Astrocyte (in vitro differentiated cells and primary cell): ENCODE results near the gene LSM4.
"Not testable (repeated sequence)": the region's sequence is repeated elsewhere in the genome, so short reads cannot be mapped to it uniquely, and the experiment has no call there.

Source experiments
- EZH2 ChIP-seq: IDR thresholded peaks from 2 replicates; pipeline ENCODE4 v1.6.1; 2012; ENCODE audit warnings: mild to moderate bottlenecking, low read length, inconsistent platforms; ENCODE audit not compliant: insufficient read depth
- TF ChIP-seq, protein P1 (sequence below): IDR thresholded peaks from 2 replicates; pipeline ENCODE4 v1.5.1; 2011; ENCODE audit warnings: low read depth, mild to moderate bottlenecking, inconsistent platforms, low read length, moderate library complexity; ENCODE audit not compliant: insufficient read depth

DNA sequence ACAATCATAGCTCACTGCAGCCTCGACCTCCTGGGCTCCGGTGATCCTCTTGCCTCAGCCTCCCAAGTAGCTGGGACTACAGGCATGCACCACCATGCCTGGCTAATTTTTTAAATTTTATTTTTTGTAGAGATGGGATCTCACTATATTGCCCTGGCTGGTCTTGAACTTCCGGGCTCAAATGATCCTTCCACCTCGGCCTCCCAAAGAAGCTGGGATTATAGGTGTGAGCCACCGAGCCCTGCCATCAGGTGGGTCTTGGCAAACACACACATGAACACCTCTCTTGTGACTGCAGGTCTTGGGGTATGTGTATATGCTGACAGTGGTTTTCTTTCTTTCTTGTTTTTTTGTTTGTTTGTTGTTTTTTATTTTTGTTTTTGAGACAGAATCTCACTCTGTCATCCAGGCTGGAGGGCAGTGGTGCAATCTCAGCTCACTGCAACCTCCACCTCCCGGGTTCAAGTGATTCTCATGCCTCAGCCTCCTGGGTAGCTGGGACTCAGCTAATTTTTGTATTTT lies 26.0 kb upstream of the LSM4 start:
- TF ChIP-seq, protein P1, sequence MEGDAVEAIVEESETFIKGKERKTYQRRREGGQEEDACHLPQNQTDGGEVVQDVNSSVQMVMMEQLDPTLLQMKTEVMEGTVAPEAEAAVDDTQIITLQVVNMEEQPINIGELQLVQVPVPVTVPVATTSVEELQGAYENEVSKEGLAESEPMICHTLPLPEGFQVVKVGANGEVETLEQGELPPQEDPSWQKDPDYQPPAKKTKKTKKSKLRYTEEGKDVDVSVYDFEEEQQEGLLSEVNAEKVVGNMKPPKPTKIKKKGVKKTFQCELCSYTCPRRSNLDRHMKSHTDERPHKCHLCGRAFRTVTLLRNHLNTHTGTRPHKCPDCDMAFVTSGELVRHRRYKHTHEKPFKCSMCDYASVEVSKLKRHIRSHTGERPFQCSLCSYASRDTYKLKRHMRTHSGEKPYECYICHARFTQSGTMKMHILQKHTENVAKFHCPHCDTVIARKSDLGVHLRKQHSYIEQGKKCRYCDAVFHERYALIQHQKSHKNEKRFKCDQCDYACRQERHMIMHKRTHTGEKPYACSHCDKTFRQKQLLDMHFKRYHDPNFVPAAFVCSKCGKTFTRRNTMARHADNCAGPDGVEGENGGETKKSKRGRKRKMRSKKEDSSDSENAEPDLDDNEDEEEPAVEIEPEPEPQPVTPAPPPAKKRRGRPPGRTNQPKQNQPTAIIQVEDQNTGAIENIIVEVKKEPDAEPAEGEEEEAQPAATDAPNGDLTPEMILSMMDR: not testable (repeated sequence)
- TF ChIP-seq EZH2: not testable (repeated sequence)
